Type B pancreatic cell (in vitro differentiated cells): Measurements from ENCODE around the gene NTN5. TPM values are rescaled to one million over a fixed set of nuclear protein-coding genes. Genes with fewer than 3 reads are reported as not detected.
"Not testable (repeated sequence)": the region's sequence is repeated elsewhere in the genome, so short reads cannot be mapped to it uniquely, and the experiment has no call there.

ENCODE experiments used
- DNase-seq: peaks from one replicate; pipeline ENCODE4 v3.0.0; 2021; ENCODE audit warnings: mixed read lengths; ENCODE audit not compliant: unreplicated experiment; ENCODE audit errors: extremely low spot score
- H3K27ac Mint-ChIP-seq: 2 replicates; pipeline ENCODE4 v1.8.0; 2021; ENCODE audit warnings: mild to moderate bottlenecking, mixed read lengths
- H3K27me3 Mint-ChIP-seq: 2 replicates; pipeline ENCODE4 v1.8.0; 2021; ENCODE audit warnings: mixed read lengths
- H3K36me3 Mint-ChIP-seq: 2 replicates; pipeline ENCODE4 v1.8.0; 2021; ENCODE audit warnings: mixed read lengths
- H3K4me1 Mint-ChIP-seq: one replicate; pipeline ENCODE4 v1.8.0; 2021; ENCODE audit warnings: mixed read lengths; ENCODE audit not compliant: unreplicated experiment
- H3K4me3 Mint-ChIP-seq: 2 replicates; pipeline ENCODE4 v1.8.0; 2021; ENCODE audit warnings: mild to moderate bottlenecking, mixed read lengths
- H3K9me3 Mint-ChIP-seq: 2 replicates; pipeline ENCODE4 v1.8.0; 2021; ENCODE audit warnings: mixed read lengths
- CTCF ChIP-seq: fragments of 200-600 bp; sonication (generic); conservative IDR thresholded peaks from 2 replicates; pipeline ENCODE4 v1.5.0; 2021; ENCODE audit warnings: antibody characterized with exemption, mild to moderate bottlenecking
- total RNA-seq: library from RNA; stranded (reverse); gene quantifications from 2 replicates; pipeline ENCODE4 v1.2.1, GENCODE V29; 2021; ENCODE audit warnings: low replicate concordance

Gene NTN5
- total RNA-seq, 1 donor from 2014 or later, result 1.2 TPM

- Mint-ChIP-seq H3K4me1 (peaks cover 14% of the 10 kb centered on the region), H3K36me3 (peaks cover 3% of the 10 kb centered on the region), H3K27ac (no peak overlapping the region), H3K9me3 (no peaks in the 10 kb centered on the region), H3K4me3 (no peak overlapping the region), H3K27me3 (peaks cover 3% of the 10 kb centered on the region)
- no peak for DNase-seq
- no peak for TF ChIP-seq CTCF
Measured at GRCh38 chr19:48689449-48689848, 16.6 kb upstream of the NTN5 start.

DNA sequence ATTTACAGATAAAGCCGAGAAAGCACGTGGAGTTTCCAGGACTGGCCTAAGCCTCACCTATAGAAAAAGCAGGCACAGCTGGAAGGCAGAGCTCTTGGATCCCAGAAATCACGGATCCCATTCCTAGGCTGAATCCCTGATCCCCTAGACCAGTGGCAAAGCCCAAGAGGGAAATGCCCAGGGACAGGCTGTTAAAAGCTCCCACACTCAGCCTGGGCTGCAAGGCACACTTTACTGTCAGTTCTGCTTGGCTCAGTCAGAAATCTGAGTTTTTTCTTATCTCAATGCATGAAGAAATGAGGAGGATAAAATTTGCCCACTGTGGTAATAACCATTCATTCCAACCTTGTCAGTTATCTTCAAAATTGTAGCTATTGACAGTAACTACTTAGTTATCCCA lies 15.0 kb upstream of the NTN5 start:
- TF ChIP-seq CTCF, result no peak
- Mint-ChIP-seq H3K4me1 (peaks cover 15% of the 10 kb centered on the region), H3K9me3 (no peaks in the 10 kb centered on the region), H3K36me3 (no peaks in the 10 kb centered on the region), H3K4me3 (no peak overlapping the region), H3K27me3 (no peaks in the 10 kb centered on the region), H3K27ac (no peak overlapping the region)
- DNase-seq, result no peak

GRCh38 chr19:48686637-48687036 lies 13.8 kb upstream of the NTN5 start:
- peaks cover 15% of the 10 kb centered on the region for H3K4me1 Mint-ChIP-seq
- not testable (repeated sequence) for H3K9me3 Mint-ChIP-seq, H3K36me3 Mint-ChIP-seq, H3K27me3 Mint-ChIP-seq, H3K27ac Mint-ChIP-seq, H3K4me3 Mint-ChIP-seq, DNase-seq

DNA sequence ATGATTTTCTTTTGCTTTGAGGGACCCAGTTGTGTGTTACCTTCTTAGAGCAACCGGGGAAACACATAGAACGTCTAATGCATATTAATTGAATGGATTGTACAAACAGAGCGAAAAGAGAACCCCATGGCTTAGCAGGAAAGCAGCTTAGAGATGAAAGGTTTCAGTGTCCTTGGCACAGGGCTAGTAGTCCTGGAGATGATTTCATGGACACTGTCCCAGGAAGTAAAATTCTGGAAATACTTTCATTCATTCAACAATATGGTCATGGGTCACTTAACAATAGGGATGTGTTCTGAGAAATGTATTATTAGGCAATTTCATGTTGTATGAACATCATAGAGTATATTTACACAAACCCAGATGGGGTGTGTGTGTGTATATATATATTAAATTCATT lies 13.3 kb upstream of the NTN5 start:
- Mint-ChIP-seq H3K36me3 (no peaks in the 10 kb centered on the region), H3K4me1 (peaks cover 15% of the 10 kb centered on the region), H3K4me3 (no peak overlapping the region), H3K27ac (no peak overlapping the region), H3K27me3 (no peaks in the 10 kb centered on the region), H3K9me3 (no peaks in the 10 kb centered on the region)
- no peak for DNase-seq
- TF ChIP-seq CTCF, result no peak

DNA sequence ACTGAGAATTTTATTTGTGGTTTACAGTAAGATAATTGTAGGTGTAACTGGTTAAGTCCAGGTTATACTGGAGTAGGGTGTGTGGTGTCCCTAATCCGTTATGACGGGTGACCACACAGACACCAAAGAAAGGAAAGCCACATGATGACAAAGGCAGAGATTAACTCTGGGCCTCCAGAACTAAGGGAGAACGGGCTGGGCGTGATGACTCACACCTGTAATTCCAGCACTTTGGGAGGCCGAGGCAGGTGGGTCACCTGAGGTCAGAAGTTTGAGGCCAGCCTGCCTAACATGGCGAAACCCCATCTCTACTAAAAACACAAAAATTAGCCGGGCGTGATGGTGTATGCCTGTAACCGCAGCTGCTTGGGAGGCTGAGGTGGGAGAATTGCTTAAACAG lies 12.8 kb upstream of the NTN5 start:
- no peak for TF ChIP-seq CTCF
- H3K4me1 Mint-ChIP-seq, result peaks cover 15% of the 10 kb centered on the region
- no peak for DNase-seq
- H3K36me3 Mint-ChIP-seq, result no peaks in the 10 kb centered on the region
- H3K9me3 Mint-ChIP-seq, result no peaks in the 10 kb centered on the region
- no peak overlapping the region for H3K4me3 Mint-ChIP-seq
- no peaks in the 10 kb centered on the region for H3K27me3 Mint-ChIP-seq
- peak overlapping the region; percentile 31 for H3K27ac Mint-ChIP-seq

GRCh38 chr19:48683349-48683748 lies 10.5 kb upstream of the NTN5 start:
- no peaks in the 10 kb centered on the region for H3K27me3 Mint-ChIP-seq
- no peaks in the 10 kb centered on the region for H3K9me3 Mint-ChIP-seq
- peaks cover 9% of the 10 kb centered on the region for H3K4me1 Mint-ChIP-seq
- TF ChIP-seq CTCF, result no peak
- H3K36me3 Mint-ChIP-seq, result no peaks in the 10 kb centered on the region
- no peak overlapping the region for H3K4me3 Mint-ChIP-seq
- no peak overlapping the region for H3K27ac Mint-ChIP-seq
- DNase-seq, result no peak
